HG03571 (cell line): Measurements from ENCODE around the gene SCUBE2.
"Not testable (repeated sequence)": the region's sequence is repeated elsewhere in the genome, so short reads cannot be mapped to it uniquely, and the experiment has no call there.

ENCODE experiments used
- ATAC-seq: cut with Tn5 transposase; IDR thresholded peaks from one replicate; pipeline ENCODE4 v1.9.1; 2021; ENCODE audit not compliant: unreplicated experiment

Gene SCUBE2

DNA sequence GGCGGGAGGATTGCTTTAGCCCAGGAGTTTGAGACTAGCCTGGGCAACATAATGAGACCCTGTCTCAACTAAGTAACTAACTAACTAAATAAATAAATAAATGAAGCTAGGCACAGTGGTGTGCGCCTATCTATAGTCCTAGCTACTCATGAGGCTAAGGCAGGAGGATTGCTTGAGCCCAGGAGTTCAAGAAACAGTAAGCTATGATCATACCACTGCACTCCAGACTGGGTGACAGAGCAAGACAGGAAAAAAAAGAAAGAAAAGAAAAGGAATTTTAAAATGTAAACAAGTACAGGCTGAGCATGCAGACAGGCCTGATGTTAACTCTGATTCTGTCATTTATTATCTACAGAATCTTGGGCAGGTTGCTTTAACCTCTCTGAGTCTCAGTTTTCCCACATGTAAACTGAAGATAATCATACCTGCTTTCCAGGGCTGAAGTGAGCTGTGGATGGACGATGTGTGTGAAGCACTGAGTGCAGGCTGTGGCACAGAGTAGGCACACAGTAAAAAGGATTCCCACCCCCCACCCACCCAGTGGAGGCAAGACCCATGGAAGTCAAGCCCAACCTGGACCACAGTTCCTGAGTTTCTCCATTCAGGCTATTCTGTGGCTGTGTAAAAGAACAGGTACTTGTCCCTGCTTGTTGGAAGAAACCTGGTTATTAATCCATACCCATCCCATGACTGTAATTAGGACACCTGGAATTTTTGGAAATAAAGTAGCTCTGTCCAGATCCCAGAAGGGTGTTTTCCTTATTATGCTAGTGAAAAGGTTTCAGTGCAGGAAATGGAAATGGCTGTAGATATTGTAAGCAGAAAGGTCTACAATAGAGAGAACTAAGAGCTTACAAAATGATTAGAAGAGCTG lies 18.7 kb upstream of the SCUBE2 start:
- no peak for ATAC-seq

DNA sequence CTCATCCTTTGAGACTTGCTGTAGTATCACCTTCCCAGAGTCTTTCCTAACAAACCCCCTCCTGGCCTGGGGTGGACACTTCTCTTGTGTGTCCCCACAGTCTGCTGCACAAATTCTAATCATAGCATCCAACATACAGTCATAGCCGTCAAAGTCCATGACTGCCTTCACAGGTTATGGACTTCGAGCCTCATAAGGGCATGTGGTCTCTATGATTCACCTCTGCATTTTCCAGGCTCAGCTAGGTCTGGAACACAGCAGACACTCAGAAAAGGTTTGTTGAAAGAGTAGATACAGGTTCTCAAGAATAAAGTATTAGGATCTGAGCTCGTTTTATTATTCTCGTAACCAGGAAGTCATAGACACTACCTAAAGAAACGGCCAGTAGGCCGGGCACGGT lies 13.2 kb upstream of the SCUBE2 start:
- ATAC-seq = no peak

DNA sequence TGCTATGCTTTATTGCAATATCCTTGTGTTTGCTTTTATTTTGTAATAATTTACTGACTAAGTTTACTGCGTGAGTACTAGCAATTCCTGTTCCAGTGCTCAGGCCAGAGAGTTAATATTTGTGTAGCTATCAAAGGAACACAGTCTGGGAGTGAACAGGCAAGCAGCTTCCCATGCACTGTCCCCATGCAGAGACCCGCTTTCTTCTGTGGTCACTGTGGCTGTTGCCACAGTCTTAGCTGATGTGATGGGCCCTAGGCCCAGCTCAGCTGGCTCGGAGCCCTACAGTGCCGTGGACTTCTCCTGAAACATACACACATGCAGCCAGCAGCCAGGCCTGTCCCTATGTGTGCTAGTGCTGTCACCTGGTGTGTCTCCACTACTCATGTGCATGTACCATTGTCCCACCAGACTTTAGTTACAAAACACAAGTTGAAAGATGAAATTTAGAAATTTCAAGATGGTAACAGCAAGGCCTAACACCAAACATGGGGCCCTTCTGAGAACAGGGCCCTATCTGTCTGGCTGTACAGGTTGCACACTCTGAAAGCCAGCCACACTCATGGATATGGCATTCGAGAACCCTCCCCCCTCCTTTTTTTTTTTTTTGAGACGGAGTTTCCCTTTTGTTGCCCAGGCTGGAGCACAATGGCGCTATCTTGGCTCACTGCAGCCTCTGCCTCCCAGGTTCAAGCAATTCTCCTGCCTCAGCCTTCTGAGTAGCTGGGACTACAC lies 12.3 kb upstream of the SCUBE2 start:
- ATAC-seq = no peak

DNA sequence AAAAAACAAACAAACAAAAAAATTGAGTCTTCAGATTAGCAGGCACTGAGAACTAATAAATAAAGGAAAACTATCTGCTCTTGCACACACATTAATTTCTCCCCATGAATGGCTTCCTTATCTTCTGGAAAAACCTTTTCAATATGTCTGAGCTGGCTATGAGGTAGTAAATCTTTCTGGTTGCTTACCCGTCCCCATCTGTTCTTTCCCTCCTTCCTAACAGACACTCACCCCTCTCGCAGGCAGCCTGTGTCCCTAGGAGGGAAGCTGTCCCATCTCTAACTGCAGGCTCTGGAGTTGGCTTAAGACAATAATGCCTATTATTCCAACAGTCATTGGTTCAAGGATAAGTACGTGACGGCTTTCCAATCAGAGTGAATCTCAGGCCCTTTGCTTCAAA lies 8.2 kb upstream of the SCUBE2 start:
- ATAC-seq = no peak

DNA sequence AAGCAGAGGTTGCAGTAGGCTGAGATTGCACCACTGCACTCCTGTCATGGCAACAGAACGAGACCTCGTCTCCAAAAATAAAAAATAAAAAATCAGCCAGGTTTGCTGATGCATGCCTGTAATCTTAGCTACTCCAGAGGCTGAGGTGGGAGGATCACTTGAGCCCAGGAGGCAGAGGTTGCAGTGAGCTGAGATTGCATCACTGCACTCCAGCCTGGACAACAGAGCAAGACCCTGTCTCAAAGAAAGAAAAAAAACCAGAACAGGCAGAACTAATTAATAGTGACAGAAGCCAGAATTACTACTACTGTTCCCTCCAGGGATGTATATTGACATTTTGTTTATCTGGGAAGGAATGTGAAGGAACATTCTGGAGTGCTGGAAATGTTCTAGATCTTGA lies 7.1 kb upstream of the SCUBE2 start:
- ATAC-seq = not testable (repeated sequence)

DNA sequence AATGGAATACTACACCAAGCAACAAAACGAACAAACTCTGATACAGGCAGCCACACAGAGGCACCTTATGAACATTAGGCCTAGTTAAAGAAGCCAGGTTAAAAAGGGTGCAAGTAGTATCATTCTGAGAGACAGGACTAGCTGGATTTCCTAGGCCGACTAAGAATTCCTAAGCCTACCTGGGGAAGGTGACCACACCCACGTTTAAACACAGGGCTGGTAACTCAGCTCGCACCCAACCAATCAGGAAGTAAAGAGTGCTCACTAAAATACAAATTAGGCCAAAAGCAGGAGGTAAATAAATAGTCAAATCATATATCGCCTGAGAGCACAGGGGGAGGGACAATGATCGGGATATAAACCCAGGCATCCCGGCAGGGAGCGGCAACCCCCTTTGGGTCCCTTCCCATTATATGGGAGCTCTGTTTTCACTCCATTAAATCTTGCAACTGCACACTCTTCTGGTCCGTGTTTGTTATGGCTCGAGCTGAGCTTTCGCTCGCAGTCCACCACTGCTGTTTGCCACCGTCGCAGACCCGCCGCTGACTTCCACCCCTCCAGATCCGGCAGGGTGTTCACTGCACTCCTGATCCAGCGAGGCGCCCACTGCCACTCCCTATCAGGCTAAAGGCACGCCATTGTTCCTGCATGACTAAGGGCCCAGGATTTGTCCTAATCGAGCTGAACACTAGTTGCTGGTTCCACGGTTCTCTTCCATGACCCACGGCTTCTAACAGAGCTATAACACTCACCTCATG lies 6.0 kb upstream of the SCUBE2 start:
- ATAC-seq = not testable (repeated sequence)

DNA sequence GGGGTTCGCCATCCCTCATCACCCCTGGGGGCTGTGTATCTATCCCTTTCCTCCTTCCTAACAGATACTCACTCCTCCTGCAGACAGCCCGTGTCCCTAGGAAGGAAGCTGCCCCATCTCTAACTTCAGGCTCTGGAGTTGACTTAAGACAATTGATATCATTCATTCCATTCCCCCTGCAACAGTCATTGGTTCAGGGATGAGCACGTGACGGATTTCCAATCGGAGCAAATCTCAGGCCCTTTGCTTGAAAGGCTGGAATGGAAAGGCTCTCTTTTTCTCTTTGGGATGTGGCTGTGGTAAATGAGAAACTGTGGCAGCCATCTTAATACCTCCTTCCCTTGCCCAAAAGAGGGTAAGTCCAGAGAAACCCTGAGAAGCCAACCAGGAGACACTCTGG lies 5.0 kb upstream of the SCUBE2 start:
- no peak for ATAC-seq

DNA sequence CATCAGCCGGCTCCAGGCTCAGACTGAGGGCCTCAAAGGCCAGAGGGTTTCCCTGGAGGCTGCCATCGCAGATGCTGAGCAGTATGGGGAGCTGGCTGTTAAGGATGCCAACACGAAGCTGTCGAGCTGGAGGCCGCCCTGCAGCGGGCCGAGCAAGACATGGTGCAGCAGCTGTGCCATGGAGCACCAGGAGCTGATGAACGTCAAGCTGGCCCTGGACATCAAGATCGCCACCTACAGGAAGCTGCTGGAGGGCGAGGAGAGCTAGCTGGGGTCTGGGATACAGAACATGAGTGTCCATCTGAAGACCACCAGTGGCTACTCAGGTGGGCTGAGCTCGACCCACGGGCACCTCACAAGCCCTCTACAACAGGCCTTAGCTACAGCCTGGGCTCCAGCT lies 4.0 kb upstream of the SCUBE2 start:
- ATAC-seq = no peak

DNA sequence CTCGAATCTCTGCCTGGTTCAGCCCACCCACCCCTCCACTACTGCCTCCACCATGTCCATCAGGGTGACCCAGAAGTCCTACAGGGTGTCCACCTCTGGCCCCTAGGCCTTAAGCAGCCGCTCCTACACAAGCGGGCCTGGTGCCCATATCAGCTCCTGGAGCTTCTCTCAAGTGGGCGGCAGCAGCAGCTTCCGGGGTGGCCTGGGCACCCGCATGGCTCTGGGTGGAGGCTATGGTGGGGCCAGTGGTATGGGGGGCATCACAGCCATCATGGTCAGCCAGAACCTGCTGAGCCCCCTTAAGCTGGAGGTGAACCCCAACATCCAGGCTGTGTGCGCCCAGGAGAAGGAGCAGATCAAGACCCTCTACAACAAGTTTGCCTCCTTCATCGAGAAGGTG lies 3.0 kb upstream of the SCUBE2 start:
- ATAC-seq = no peak

DNA sequence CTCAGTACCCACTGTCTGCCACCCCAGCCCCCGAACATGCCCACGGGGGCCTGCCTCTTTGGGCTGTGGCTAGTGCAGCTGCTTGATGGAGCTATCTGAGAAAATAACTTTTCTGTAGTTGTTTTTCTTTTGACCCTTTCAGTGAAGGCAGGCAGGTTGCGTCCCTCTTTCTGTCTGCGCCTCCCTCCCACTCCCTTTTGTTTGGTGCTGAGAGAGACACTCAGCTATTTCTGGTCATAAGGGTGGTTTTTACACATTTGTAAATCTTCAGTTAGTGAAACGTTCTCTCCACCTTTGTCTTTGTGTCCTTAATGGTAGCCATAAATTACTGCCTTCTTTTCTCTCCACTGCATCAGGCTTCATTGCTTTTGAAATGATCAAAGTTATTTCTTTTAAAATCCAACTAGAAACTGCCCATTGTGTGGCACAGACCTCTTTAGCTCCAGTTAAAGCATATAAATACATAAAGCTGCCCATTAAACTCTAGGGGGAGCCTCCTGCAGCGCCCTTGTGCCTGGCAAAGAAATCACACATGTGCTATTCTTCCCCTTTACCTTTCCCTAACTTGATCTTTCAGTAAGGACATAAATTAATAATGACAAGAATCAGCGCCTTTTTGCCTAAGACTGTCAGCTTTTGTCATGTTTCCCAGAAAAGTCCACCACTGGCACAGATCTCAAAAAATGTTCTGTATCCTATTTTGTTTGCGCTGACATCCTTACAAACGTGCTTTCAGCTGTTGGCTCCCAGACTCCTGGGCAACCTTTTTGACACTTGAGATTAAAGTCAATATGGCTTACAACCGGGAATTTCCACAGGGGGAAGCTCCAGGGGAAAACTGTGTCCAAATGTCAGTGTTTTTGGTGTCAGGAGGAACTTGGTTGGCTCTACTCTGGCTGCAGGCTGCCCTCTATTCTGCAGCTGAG lies 1.7 kb upstream of the SCUBE2 start:
- ATAC-seq = no peak

DNA sequence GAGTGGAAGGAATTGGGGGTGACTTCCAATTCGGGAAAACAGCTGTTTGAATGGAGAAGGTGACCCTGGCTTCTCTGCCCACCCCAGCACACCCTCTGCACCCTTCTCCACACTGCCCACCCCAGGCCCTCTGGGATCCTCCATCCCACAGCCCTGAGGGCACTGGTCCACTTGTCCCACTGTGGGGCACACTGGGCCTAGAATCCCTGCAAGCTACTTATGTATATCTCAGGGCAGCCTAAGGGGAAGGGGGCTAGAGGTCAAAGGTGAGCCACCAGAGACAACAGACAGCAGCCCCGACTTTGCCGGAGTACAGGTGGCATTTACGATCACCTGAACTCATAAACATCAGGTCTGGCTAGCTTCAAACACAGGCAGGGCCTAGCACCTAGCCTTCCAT lies 673 bp upstream of the SCUBE2 start:
- no peak for ATAC-seq

DNA sequence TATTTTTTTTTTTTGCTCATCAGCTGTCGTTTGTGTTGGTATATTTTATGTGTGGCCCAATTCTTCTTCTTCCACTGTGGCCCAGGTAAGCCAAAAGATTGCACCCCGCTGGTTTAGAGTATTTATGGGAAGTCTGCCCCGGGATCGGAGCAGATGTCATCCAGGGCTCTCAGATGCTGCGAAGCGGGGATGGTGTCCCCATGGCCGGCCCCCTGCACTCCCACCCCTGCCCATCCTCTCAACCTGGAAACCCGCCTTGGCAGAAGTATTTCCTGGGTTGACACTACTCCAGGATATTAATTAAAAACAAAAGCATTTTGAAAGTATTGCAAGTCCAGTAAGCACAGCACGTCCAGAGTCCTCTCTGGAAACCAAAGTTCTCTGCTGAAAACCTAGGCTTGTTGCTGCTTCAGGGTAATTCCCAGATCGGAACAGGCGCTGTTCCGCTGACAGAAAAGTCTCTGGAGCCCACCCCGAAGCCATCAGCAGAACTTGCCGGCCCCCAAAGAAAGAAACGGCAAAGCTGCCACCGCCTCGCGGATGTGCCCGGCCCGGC lies 833 bp downstream of the SCUBE2 start:
- ATAC-seq = no peak

DNA sequence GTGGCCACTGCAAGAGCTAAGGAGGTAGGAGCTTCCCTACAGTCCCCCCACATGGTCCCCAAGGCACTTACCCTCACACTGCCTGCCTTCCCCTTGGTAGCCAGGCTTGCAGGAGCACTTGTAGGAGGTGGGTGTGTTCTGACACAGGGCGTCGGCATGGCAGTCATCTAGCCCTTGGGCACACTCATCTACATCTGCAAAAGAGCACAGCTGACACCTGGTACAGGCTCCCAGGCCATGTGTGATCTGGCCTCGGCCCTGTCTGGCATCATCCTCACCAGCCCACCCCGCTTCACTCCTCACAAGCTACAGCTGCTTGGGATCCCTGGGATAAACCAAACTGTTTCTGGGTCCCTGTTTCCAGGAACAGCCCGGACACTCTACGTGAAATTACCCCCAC lies 1.8 kb downstream of the SCUBE2 start:
- ATAC-seq = no peak

DNA sequence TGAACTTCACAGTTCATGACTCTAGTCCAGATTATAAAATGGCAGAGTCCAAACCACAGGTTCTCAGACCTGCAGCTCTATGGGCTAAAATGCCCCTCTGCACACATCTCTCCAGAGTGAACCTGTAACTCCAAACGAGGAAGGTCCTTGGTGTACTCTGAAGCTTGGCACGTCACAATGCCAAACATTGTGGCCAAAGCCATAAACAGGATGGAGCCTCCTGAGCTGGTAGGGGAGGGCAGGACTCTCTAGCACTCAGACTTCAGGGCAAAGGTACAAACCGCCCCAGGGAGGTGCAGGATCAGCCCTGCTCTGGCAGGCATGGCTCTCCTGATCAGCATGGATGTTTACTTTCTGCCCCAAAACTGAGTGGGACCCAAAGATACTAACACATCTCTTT lies 2.3 kb downstream of the SCUBE2 start:
- ATAC-seq = no peak

DNA sequence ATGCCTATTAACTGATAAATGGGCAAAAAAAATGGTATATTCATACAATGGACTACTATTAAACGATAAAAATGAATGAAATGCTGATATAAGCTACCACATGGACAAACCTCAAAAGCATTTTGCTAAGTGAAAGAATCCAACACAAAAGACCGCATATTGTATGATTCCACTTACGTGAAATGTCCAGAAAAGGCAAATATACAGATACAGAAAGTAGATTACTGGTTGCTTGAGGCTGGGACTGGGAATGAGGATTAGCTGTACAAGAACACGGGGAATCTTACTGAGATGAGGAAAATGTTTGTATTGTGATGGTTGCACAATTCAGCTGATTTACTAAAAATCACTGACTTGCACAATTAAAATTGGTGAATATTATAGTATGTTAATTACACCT lies 8.8 kb downstream of the SCUBE2 start:
- no peak for ATAC-seq

DNA sequence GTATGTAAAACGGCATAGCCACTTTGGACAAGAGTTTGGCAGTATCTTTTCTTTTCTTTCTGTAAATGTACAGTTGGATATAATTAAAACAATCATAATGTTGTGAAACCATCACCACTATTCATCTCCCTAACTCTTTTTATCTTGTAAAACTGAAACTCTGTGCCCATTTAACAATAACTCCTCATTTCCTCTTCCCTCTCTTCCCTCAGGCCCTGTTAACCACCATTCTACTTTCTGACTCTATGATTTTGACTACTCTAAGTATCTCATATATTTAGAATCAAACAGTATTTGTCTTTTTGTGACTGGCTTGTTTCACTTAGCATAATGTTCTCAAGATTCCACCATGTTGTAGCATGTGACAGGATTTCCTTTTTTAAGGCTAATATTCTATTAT lies 10.2 kb downstream of the SCUBE2 start:
- no peak for ATAC-seq

DNA sequence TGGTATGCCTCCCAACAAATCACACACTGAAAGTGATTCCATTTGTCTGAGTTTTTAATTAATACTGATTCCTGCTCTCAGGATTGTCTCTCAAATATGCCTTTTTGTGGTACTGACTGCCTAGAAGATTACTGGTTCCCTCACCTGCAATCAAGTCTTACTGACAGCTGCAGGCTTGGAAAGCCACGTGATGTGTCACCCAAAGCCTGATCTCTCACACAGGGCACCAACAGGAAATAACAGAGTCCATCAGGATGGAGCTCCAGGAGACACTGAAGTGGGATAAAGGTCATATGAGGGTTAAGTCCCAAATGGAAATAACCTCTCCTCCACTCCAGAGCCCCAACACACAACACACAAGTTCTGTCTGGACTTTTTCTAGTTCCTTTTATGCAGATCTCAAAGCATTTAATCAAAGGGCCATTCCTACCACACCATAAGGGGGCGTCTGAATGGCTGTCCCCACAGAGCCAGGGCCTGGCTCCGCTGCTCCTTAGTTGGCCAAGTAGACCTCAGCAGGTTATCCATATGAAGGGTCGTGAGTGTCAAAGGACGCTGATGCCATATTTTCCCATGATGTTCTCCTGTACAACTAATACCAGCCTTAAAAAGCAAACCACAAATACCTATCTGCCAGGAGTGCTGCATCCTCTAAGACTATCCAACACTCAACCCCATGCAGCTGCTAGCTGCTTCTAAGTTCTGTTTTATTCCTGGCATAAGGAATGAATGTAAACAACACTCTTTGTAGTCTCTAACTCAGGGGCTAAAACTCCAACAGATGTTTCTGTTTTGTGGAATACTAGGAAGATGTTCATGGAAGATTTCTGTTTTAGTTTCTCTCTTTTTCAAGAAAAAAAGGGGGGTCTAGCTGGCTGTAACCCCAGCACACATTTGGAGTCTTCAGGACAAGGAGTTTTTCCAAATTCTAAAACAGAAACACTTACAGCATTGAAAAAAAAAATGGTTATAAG lies 13.0 kb downstream of the SCUBE2 start:
- no peak for ATAC-seq

DNA sequence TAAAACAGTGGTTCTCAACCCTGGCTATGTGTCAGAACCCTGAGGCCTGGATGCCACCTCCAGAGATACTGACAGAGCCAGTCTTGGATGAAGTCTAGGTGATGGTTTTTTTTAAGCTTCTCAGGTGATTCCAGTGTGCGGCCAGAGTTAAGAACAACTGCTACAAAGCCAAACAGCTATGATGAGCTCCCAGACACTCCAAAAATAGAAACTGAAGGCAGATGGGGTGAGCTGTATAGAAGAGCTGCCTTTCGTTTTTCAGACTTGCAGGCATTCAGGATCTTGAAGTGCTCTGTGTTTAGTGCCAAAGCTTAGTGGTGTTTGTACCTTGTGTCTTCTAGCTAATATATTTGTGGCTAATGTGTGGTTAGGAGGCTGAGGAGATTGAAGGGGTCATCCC lies 14.2 kb downstream of the SCUBE2 start:
- ATAC-seq = no peak

DNA sequence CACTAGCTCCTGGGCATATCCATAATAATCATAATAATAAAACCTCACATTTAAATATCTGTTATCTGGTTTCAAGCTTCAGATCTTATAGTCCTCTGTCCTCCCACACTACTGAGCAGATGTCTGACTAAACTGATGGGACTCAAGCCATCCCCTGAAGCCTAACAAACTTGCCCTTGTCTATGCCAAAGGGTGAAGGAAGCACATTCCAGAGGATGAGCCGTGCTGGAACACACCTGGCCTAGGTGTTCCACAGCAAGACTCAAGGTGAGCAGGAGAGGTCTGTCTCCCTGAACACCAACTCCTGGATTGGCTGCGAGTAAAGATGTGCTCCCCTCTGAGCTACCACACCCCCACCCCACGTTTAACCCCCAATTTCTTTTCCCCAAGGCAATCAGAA lies 14.7 kb downstream of the SCUBE2 start:
- ATAC-seq = no peak
